ENCODE measurements around the gene NHERF1.

GRCh38 chr17:74815550-74816370 is 67.3 kb downstream of the NHERF1 start:
- TF ChIP-seq POLR2A (IDR thresholded peaks at IDR 0.05) = no peak
- no peak for TF ChIP-seq CTCF (IDR thresholded peaks at IDR 0.05)

All from suprapubic skin (tissue), 3 donors.